A549 treated with Mapracorat at 1 μM for 4 hours (cell line): ENCODE measurements around the gene TRPC3. TPM values are rescaled to one million over a fixed set of nuclear protein-coding genes. Genes with fewer than 3 reads are reported as not detected.

ENCODE experiments used
- total RNA-seq: library from RNA; stranded (reverse); fragments of 200-300 nt; extraction: Qiagen RNA extraction; gene quantifications from 5 replicates; pipeline ENCODE4 v1.2.3, GENCODE V29; 2022

Gene TRPC3
- 0.06 to 0.12 TPM (median 0.07 TPM) in 3 of 5 replicates, not detected in the others for total RNA-seq

DNA sequence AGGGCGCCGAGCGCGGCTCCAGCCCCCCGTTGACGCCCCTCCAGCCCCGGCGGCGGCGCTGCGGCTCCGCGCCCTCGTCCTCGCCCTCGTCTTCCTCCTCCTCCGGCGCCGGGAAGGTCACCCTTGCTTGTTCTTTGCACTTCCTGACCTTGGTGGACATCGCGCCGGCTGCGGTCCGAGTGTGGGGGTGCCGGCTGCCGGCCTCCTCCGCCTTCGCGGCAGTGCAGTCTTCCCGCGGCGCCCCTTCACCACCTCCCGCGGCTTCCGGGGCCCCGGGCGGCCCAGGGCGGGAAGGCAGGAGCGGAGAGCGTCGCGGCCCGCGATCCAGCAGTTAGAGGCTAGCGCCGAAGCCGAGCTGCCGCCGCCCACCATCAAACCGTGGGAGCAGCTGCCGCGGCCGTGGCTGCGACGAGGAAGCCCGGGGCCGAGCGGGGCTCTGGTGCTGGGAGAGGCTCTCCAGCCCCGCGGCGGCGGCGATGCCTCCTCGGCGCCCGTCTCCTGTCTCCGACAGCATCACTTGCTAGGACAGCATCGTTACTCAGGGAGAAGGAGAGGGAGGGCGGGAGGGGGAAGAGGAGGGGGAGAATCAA is at the start of gene TRPC3:
TRPC3 (minus strand) TSS at position 540 of the 590 bp plus-strand sequence; CDS start at position 160, 380 bp downstream.

DNA sequence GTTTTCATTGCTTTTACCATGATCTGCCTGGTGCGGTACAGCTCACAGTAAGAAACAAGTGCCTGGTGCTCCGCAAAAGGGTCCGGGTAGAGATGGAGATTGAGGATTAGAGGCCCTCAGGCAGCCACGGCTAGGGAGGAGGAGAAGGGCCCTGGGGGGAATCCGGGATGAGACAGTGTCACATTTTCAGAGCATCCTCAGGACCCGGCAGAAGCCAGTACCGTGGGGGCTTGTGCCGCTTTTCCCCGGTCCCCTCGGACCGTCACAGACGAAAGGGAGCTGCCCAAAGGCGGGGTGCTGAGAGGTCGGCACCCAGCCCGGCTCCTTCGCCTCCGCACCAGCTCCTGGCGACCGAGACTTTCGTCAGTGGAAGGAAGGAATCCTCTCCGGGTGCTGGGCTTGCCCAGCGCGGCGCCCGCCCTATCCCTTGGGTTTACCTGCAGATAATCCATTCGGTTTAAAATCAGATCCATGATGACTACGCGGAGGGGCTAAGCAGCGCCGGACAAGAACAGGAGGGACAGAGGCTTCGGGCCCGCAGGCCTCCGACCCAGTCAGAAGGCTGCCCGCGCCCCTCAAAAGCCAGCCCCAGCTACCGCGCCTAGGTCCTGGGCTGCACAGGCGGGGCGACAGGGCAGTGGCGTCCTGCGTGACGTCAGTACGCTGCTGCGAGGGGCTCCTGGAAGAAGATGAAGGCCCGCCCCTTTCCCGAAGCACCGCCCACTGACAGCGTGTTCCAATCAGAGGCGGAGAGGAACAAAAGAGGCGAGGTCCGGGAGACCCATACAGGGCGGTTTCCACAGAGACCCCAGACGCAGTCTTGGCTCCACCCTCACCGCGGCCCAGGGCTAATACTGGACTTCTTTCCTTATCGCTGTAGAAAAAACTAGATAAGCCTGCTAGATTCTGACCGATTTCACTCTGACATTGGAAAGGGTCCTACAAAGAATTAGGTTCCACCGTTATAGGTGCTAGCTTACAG is 81.7 kb downstream of the TRPC3 start, which contains the start of gene BBS7:
BBS7 (minus strand) TSS at position 634 of the 982 bp plus-strand sequence; CDS start at position 473, 161 bp downstream.

Other genes with a start within 250 kb of the TRPC3 start
- 0.11 to 0.28 TPM (median 0.15 TPM) in 5 replicates for gene SMIM43, start 186.9 kb downstream of the TRPC3 start, total RNA-seq
- 25.9 to 36.7 TPM (median 27.3 TPM) in 5 replicates for gene EXOSC9, start 150.7 kb downstream of the TRPC3 start, total RNA-seq
- gene CCNA2, start 128.2 kb downstream of the TRPC3 start, total RNA-seq, result 38.3 to 47.7 TPM (median 44.3 TPM) in 5 replicates
- gene BBS7, start 81.6 kb downstream of the TRPC3 start, total RNA-seq, result 11.7 to 14.9 TPM (median 12.5 TPM) in 5 replicates
- gene BLTP1, start 200.3 kb upstream of the TRPC3 start, total RNA-seq, result 5.5 to 8.5 TPM (median 7.7 TPM) in 5 replicates